GM18951 (cell line): Measurements from ENCODE around the gene PHKB.
"Not testable (repeated sequence)": the region's sequence is repeated elsewhere in the genome, so short reads cannot be mapped to it uniquely, and the experiment has no call there.

ENCODE experiments used
- POLR2A ChIP-seq: IDR thresholded peaks from 4 replicates; pipeline ENCODE4 v1.6.1; 2011; ENCODE audit warnings: mild to moderate bottlenecking; ENCODE audit not compliant: insufficient read length, insufficient read depth; ENCODE audit errors: extremely low read depth
- in situ Hi-C: fragments of 300-500 bp; cut with MboI; formaldehyde crosslinking; loops from one replicate; pipeline ENCODE4 v1.12.0; 2022; ENCODE audit warnings: low sequenced_read_pairs, mixed read lengths, inconsistent platforms; ENCODE audit not compliant: unreplicated experiment

Gene PHKB

GRCh38 chr16:47460359-47460710 lies 796 bp upstream of the PHKB start:
- TF ChIP-seq POLR2A: no peak
- in situ Hi-C loops: no loop called here

GRCh38 chr16:47461598-47462266 lies 601 bp downstream of the PHKB start:
- in situ Hi-C loops: no loop called here
- TF ChIP-seq POLR2A: no peak

- no peak for TF ChIP-seq POLR2A
- in situ Hi-C loops: no loop called here
Measured at GRCh38 chr16:47463771-47464624, 2.9 kb downstream of the PHKB start.

- no peak for TF ChIP-seq POLR2A
- in situ Hi-C loops: no loop called here
Measured at GRCh38 chr16:47465919-47466630, 4.9 kb downstream of the PHKB start.

- in situ Hi-C loops: no loop called here
Measured at GRCh38 chr16:47467501-47467900, 6.4 kb downstream of the PHKB start.

GRCh38 chr16:47468070-47468689 lies 7.0 kb downstream of the PHKB start:
- in situ Hi-C loops: not testable (repeated sequence)

More at GRCh38 chr16:47467501-47467900, 6.4 kb downstream of the PHKB start:
- TF ChIP-seq POLR2A: no peak

GRCh38 chr16:47469227-47469626 lies 8.1 kb downstream of the PHKB start:
- in situ Hi-C loops: no loop called here
- no peak for TF ChIP-seq POLR2A

GRCh38 chr16:47470211-47470610 lies 9.1 kb downstream of the PHKB start:
- in situ Hi-C loops: no loop called here
- no peak for TF ChIP-seq POLR2A

- no peak for TF ChIP-seq POLR2A
Measured at GRCh38 chr16:47470810-47471209, 9.7 kb downstream of the PHKB start.

GRCh38 chr16:47473004-47473403 lies 11.9 kb downstream of the PHKB start:
- in situ Hi-C loops: not testable (repeated sequence)

More at GRCh38 chr16:47470810-47471209, 9.7 kb downstream of the PHKB start:
- in situ Hi-C loops: no loop called here

GRCh38 chr16:47473792-47474191 lies 12.7 kb downstream of the PHKB start:
- no peak for TF ChIP-seq POLR2A
- in situ Hi-C loops: no loop called here

GRCh38 chr16:47475786-47476185 lies 14.7 kb downstream of the PHKB start:
- in situ Hi-C loops: no loop called here
- TF ChIP-seq POLR2A: no peak

- in situ Hi-C loops: no loop called here
- TF ChIP-seq POLR2A: no peak
Measured at GRCh38 chr16:47476654-47477345, 15.7 kb downstream of the PHKB start.
